GM23338 (cell line): Measurements from ENCODE around the gene NFATC1.

ENCODE experiments used
- TF ChIP-seq, protein P1 (sequence below), 2 experiments: fragments of 200-600 bp in 1 of 2; sonication (generic) in 1 of 2; conservative IDR thresholded peaks; 2 replicates each; pipeline versions ENCODE4 v1.5.1 to v1.6.1; 2016 to 2017; ENCODE audit warnings: antibody characterized with exemption in 2 of 2, low read depth in 2 of 2, mild to moderate bottlenecking in 2 of 2, moderate library complexity in 1 of 2
- TF ChIP-seq, protein P2 (sequence below): IDR thresholded peaks from one replicate; pipeline ENCODE4 v1.6.1; 2018; ENCODE audit warnings: antibody characterized with exemption; ENCODE audit not compliant: unreplicated experiment

DNA sequence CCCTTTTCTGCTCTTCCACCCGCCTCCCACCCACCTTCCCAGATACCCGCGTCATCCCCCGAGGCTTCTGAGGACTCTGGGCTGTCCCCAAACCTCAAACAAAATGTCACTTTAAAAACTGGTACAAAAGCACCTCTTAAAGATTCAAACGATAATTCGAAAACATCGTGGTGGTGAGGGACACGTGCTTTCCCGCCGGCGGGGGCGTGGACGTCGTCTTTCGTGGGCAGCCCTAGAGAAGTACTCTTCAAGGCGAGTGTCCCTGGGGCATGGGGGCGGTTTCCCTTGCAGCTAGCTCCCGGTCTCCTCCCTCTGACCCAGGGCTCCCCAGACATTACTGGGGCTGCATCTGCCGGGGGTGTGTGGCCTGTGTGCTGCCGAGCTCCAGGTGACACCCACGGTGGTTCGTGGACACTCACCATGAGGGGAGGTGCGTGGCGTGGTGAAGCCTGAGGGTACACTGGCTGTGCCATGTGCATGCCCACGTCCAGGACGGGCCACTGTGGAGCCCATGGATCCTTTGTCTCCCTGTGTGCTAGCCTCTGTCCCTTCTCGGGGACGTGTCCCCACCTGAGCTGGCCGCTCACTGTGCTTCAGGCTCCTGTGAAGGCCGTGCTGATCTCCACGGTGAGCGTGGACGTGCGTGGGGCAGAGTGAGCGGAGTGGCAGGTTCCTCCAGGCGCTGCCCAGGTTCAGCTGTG lies 117.8 kb downstream of the NFATC1 start:
- TF ChIP-seq, protein P1, sequence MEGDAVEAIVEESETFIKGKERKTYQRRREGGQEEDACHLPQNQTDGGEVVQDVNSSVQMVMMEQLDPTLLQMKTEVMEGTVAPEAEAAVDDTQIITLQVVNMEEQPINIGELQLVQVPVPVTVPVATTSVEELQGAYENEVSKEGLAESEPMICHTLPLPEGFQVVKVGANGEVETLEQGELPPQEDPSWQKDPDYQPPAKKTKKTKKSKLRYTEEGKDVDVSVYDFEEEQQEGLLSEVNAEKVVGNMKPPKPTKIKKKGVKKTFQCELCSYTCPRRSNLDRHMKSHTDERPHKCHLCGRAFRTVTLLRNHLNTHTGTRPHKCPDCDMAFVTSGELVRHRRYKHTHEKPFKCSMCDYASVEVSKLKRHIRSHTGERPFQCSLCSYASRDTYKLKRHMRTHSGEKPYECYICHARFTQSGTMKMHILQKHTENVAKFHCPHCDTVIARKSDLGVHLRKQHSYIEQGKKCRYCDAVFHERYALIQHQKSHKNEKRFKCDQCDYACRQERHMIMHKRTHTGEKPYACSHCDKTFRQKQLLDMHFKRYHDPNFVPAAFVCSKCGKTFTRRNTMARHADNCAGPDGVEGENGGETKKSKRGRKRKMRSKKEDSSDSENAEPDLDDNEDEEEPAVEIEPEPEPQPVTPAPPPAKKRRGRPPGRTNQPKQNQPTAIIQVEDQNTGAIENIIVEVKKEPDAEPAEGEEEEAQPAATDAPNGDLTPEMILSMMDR (conservative IDR thresholded peaks at IDR 0.05; ENCODE audit: low read depth in 2 of 2), result no peak
- TF ChIP-seq, protein P2, sequence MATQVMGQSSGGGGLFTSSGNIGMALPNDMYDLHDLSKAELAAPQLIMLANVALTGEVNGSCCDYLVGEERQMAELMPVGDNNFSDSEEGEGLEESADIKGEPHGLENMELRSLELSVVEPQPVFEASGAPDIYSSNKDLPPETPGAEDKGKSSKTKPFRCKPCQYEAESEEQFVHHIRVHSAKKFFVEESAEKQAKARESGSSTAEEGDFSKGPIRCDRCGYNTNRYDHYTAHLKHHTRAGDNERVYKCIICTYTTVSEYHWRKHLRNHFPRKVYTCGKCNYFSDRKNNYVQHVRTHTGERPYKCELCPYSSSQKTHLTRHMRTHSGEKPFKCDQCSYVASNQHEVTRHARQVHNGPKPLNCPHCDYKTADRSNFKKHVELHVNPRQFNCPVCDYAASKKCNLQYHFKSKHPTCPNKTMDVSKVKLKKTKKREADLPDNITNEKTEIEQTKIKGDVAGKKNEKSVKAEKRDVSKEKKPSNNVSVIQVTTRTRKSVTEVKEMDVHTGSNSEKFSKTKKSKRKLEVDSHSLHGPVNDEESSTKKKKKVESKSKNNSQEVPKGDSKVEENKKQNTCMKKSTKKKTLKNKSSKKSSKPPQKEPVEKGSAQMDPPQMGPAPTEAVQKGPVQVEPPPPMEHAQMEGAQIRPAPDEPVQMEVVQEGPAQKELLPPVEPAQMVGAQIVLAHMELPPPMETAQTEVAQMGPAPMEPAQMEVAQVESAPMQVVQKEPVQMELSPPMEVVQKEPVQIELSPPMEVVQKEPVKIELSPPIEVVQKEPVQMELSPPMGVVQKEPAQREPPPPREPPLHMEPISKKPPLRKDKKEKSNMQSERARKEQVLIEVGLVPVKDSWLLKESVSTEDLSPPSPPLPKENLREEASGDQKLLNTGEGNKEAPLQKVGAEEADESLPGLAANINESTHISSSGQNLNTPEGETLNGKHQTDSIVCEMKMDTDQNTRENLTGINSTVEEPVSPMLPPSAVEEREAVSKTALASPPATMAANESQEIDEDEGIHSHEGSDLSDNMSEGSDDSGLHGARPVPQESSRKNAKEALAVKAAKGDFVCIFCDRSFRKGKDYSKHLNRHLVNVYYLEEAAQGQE, result no peak
